Neutrophil (primary cell): Measurements from ENCODE around the gene TMEM168.
A peak's percentile ranks its signal among the peaks of the same experiment; 100 is the strongest.
"Not testable (repeated sequence)": the region's sequence is repeated elsewhere in the genome, so short reads cannot be mapped to it uniquely, and the experiment has no call there.

Experiments used
- H3K27ac ChIP-seq: fragments of 200-600 bp; sonication (generic); 2 replicates; pipeline ENCODE4 v1.5.1; 2016; ENCODE audit warnings: mild to moderate bottlenecking, moderate library complexity
- H3K27me3 ChIP-seq: fragments of 200-600 bp; sonication (generic); 2 replicates; pipeline ENCODE4 v1.6.0; 2016; ENCODE audit warnings: mild to moderate bottlenecking
- H3K36me3 ChIP-seq: fragments of 200-600 bp; sonication (generic); 2 replicates; pipeline ENCODE4 v1.5.1; 2017
- H3K4me1 ChIP-seq, 2 experiments: fragments of 200-600 bp in 1 of 2; sonication (generic) in 1 of 2; 1 replicate in 1 of 2; 2 replicates in 1 of 2; pipeline versions ENCODE4 v1.5.1 to v1.6.1; 2013 to 2016; ENCODE audit warnings: low read depth in 1 of 2, low read length in 1 of 2, mild to moderate bottlenecking in 1 of 2, moderate library complexity in 1 of 2; ENCODE audit not compliant: control insufficient read depth in 1 of 2, insufficient read depth in 1 of 2
- H3K4me3 ChIP-seq, 2 experiments: fragments of 200-600 bp in 1 of 2; sonication (generic) in 1 of 2; 1 replicate in 1 of 2; 2 replicates in 1 of 2; pipeline ENCODE4 v1.5.1; 2013 to 2016; ENCODE audit warnings: low read depth in 1 of 2, low read length in 1 of 2, mild to moderate bottlenecking in 1 of 2, moderate library complexity in 1 of 2
- H3K9me3 ChIP-seq: fragments of 200-600 bp; sonication (generic); 2 replicates; pipeline ENCODE4 v1.5.1; 2016
- CTCF ChIP-seq: fragments of 200-600 bp; sonication (generic); IDR thresholded peaks from 2 replicates; pipeline ENCODE4 v1.5.1; 2016; ENCODE audit warnings: antibody characterized with exemption

TMEM168 gene

GRCh38 chr7:112789817-112790585 lies at the start of gene TMEM168:
TSS of gene TMEM168 (minus strand) at chr7:112790393. CDS start at chr7:112784825, 5,568 bp downstream.
- Histone ChIP-seq H3K36me3 (no peaks in the 10 kb centered on the region), H3K27ac (peak within 1 kb of the TSS; percentile 86), H3K4me3 (peak within 1 kb of the TSS; percentile 68 to 86), H3K9me3 (no peaks in the 10 kb centered on the region), H3K27me3 (no peaks in the 10 kb centered on the region), H3K4me1 (peaks cover 16 to 18% of the 10 kb centered on the region in 2 experiments)
- TF ChIP-seq CTCF: no peak

DNA sequence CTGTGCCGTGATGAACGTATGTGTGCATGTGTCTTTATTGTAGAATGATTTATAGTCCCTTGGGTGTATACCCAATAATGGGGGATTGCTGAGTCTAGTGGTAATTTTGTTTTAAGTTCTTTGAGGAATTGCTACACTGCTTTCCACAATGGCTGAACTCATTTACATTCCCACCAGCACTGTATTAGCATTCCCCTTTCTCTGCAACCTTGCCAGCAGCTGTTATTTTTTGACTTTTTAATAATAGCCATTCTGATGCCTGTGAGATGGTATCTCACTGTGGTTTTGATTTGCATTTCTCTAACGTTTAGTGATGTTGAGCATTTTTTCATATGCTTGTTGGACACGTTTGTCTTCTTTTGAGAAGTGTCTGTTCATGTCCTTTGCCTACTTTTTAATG lies 45.7 kb upstream of the TMEM168 start:
- H3K4me3 ChIP-seq, H3K36me3 ChIP-seq, H3K9me3 ChIP-seq, H3K27me3 ChIP-seq, H3K4me1 ChIP-seq, H3K27ac ChIP-seq: not testable (repeated sequence)

DNA sequence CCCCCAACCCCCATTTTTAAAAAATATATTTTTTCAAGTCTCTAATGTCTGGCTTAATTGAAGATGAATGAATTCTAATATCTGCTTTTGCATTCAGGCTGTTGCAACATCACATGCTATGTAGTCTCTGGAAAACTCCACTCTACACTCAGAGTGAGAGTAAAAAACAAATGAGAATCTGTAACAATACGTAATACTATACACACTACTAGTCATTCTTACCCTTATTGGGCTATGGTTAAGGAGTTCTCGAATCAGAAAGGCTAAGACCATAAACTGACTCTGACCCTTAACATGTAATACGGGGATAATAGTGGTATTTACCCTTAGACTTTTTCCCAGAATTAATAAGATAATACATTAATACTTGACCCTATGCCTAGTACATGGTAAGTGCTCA lies 42.9 kb upstream of the TMEM168 start:
- Histone ChIP-seq H3K4me1 (no peaks in the 10 kb centered on the region), H3K27me3 (no peaks in the 10 kb centered on the region), H3K4me3 (no peak overlapping the region), H3K9me3 (no peaks in the 10 kb centered on the region), H3K36me3 (peaks cover 15% of the 10 kb centered on the region), H3K27ac (no peak overlapping the region)
- no peak for TF ChIP-seq CTCF

- no peaks in the 10 kb centered on the region for H3K9me3 ChIP-seq
- H3K4me3 ChIP-seq: no peak overlapping the region
- no peaks in the 10 kb centered on the region for H3K27me3 ChIP-seq
- peaks cover 15% of the 10 kb centered on the region for H3K36me3 ChIP-seq
- H3K4me1 ChIP-seq: no peaks in the 10 kb centered on the region
- no peak for TF ChIP-seq CTCF
- no peak overlapping the region for H3K27ac ChIP-seq
These were observed 40.6 kb upstream of the TMEM168 start for GRCh38 chr7:112830769-112831168.

DNA sequence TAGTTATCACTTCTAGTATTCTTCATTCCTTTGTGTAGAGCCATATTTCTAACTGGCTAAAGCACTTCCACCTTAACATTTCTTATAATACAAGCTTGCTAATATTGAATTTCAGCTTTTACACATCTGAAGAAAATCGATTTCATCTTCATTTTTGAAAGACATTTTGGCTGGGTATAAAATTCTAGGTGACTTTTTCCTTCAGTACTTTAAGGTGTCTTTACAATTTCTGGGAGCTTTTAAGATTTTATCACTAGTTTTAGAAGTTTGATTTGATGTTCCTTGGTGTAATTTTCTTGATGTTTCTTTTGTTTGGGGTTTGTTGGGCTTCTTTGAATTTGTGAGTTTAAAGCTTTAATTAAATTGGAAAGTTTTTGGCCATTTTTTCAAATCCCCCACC lies 38.5 kb upstream of the TMEM168 start:
- Histone ChIP-seq H3K36me3 (peaks cover 15% of the 10 kb centered on the region), H3K27me3 (no peaks in the 10 kb centered on the region), H3K4me1 (no peaks in the 10 kb centered on the region), H3K4me3 (no peak overlapping the region), H3K9me3 (no peaks in the 10 kb centered on the region), H3K27ac (no peak overlapping the region)
- TF ChIP-seq CTCF: no peak

DNA sequence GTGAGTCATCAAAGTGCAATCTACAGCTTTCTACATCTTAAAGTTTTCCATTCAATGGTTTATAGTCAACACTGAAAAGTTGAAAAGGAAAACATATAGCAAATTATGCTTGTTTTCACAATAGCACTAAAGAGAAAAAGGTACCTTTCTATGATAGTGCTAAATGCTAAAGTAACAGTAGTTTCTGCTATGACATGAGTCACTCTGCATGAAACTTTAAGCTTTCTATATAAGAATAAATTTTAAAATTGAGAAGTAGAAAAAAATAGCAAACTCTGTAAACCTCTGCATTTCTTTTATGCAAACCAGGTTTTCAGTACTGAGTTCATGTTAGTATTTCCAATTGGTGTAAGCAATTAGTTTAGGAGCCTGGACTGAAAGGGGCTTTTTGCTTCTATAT lies 31.2 kb upstream of the TMEM168 start:
- no peaks in the 10 kb centered on the region for H3K9me3 ChIP-seq
- H3K4me1 ChIP-seq: no peaks in the 10 kb centered on the region
- no peak overlapping the region for H3K4me3 ChIP-seq
- no peaks in the 10 kb centered on the region for H3K27me3 ChIP-seq
- no peak for TF ChIP-seq CTCF
- H3K27ac ChIP-seq: no peak overlapping the region
- H3K36me3 ChIP-seq: peaks cover 9% of the 10 kb centered on the region
